ENCODE measurements around the gene NANOS2. TPM values are rescaled to one million over a fixed set of nuclear protein-coding genes. Genes with fewer than 3 reads are reported as not detected.

NANOS2 gene
- total and polyA plus RNA-seq, 2 of the 13 experiments (the other 11 are each of a cell fraction or from before 2014, with no cell fraction given), result not detected

- TF ChIP-seq MED13 (CRISPR knock-in tag; IDR thresholded peaks at IDR 0.05) (no peak), ZNF180 (CRISPR knock-in tag; IDR thresholded peaks at IDR 0.05; ENCODE audit: borderline replicate concordance, low read depth) (no peak), ZNF407 (CRISPR knock-in tag; IDR thresholded peaks at IDR 0.05; ENCODE audit: not compliant biosample characterization) (no peak), ZNF234 (CRISPR knock-in tag; conservative IDR thresholded peaks at IDR 0.05) (no peak), XRCC5 (optimal IDR thresholded peaks at IDR 0.05; ENCODE audit: low read length) (peak; percentile 30), ZFAT (CRISPR knock-in tag; conservative IDR thresholded peaks at IDR 0.05) (no peak), ZBTB42 (CRISPR knock-in tag; IDR thresholded peaks at IDR 0.05) (no peak), ZNF678 (CRISPR knock-in tag; IDR thresholded peaks at IDR 0.05) (0 out of 2 replicates have a peak, but pooled peaks have one; percentile 76), RBM22 (optimal IDR thresholded peaks at IDR 0.05; ENCODE audit: low read length) (peak; percentile 84), ZBTB10 (CRISPR knock-in tag; IDR thresholded peaks at IDR 0.05; ENCODE audit: borderline replicate concordance) (peak; percentile 87), RFXAP (CRISPR knock-in tag; IDR thresholded peaks at IDR 0.05; ENCODE audit: borderline replicate concordance) (no peak), ZNF251 (CRISPR knock-in tag; IDR thresholded peaks at IDR 0.05) (no peak), SRSF4 (IDR thresholded peaks at IDR 0.05; ENCODE audit: low read depth, low read length, poor library complexity, severe bottlenecking) (no peak), ZNF547 (CRISPR knock-in tag; IDR thresholded peaks at IDR 0.05) (no peak), ZBTB39 (CRISPR knock-in tag; IDR thresholded peaks at IDR 0.05) (no peak), RFX3 (CRISPR knock-in tag; IDR thresholded peaks at IDR 0.05) (no peak), KDM6A (CRISPR knock-in tag; IDR thresholded peaks at IDR 0.05; ENCODE audit: low read depth) (no peak)
Measured at GRCh38 chr19:45886427-45887199, 28.0 kb downstream of the NANOS2 start (continued).

Measured in HepG2 (cell line).